Natural killer cell (primary cell): ENCODE results near the gene LSM14A. TPM values are rescaled to one million over a fixed set of nuclear protein-coding genes. Genes with fewer than 3 reads are reported as not detected.

Source experiments
- ATAC-seq, 3 donors: fragments of 150-1000 bp in 2 of 3; fragments of 200-7000 bp in 1 of 3; cut with Tn5 transposase; 1 replicate in 1 of 3; 2 replicates in 2 of 3; pipeline ENCODE4 v1.10.0; 2021; ENCODE audit warnings: mild to moderate bottlenecking in 2 of 3, moderate library complexity in 2 of 3
- DNase-seq, 2 donors: peaks; one replicate each; pipeline versions ENCODE4 v3.0.0 to v3.0.0-alpha.2; 2013 to 2021; ENCODE audit warnings: mixed read lengths in 1 of 2
- H3K27ac ChIP-seq: one replicate; pipeline ENCODE4 v1.5.1; 2013; ENCODE audit warnings: mild to moderate bottlenecking, low read length
- H3K27me3 ChIP-seq: one replicate; pipeline ENCODE4 v1.6.1; 2013; ENCODE audit warnings: low read length; ENCODE audit not compliant: control insufficient read depth, insufficient read depth
- H3K36me3 ChIP-seq: one replicate; pipeline ENCODE4 v1.6.1; 2013; ENCODE audit warnings: low read length; ENCODE audit not compliant: control insufficient read depth, insufficient read depth
- H3K4me1 ChIP-seq: one replicate; pipeline ENCODE4 v1.6.1; 2013; ENCODE audit warnings: low read length; ENCODE audit not compliant: control insufficient read depth, insufficient read depth
- H3K4me3 ChIP-seq: one replicate; pipeline ENCODE4 v1.5.1; 2013; ENCODE audit warnings: low read length
- H3K9me3 ChIP-seq: one replicate; pipeline ENCODE4 v1.6.1; 2013; ENCODE audit warnings: low read length; ENCODE audit not compliant: control insufficient read depth, insufficient read depth
- H3K27ac Mint-ChIP-seq, 2 donors: one replicate each; pipeline ENCODE4 v1.8.0; 2022; ENCODE audit warnings: mild to moderate bottlenecking in 2 of 2, mixed read lengths in 2 of 2, moderate library complexity in 1 of 2
- H3K27me3 Mint-ChIP-seq, 2 donors: one replicate each; pipeline ENCODE4 v1.8.0; 2022; ENCODE audit warnings: low read depth in 2 of 2, mixed read lengths in 2 of 2
- H3K36me3 Mint-ChIP-seq: one replicate; pipeline ENCODE4 v1.8.0; 2022; ENCODE audit warnings: mixed read lengths
- H3K4me1 Mint-ChIP-seq, 2 donors: one replicate each; pipeline ENCODE4 v1.8.0; 2022; ENCODE audit warnings: mixed read lengths in 2 of 2
- H3K4me3 Mint-ChIP-seq: one replicate; pipeline ENCODE4 v1.8.0; 2022; ENCODE audit warnings: mild to moderate bottlenecking, moderate library complexity, mixed read lengths
- H3K9me3 Mint-ChIP-seq, 2 donors: one replicate each; pipeline ENCODE4 v1.8.0; 2022; ENCODE audit warnings: mixed read lengths in 2 of 2
- CTCF ChIP-seq: fragments of 200-600 bp; IDR thresholded peaks from one replicate; pipeline ENCODE4 v1.8.0; 2022; ENCODE audit warnings: antibody characterized with exemption
- WGBS: methylation state at CpG from one replicate; pipeline ENCODE4 v1.1.7; 2013; ENCODE audit warnings: missing lambda C conversion rate; ENCODE audit not compliant: insufficient coverage; 5-methylcytosine and 5-hydroxymethylcytosine counted together
- intact Hi-C: fragments of 100-400 bp; cut with micrococcal nuclease; formaldehyde crosslinking; loops from one replicate; pipeline ENCODE4 v1.14.2; 2022
- total RNA-seq, 4 donors: library from RNA; stranded (reverse); fragments of 120-200 nt in 1 of 4; gene quantifications; one replicate each; pipeline versions ENCODE4 v1.2.3 to v1.2.4, GENCODE V29; 2013 to 2022

The LSM14A gene
- total RNA-seq, 3 donors from 2014 or later (not counting 1 experiment from before 2014, with no cell fraction given) = 201 to 246 (median 202) TPM

GRCh38 chr19:34176581-34176980 is 4.3 kb downstream of the LSM14A start:
- H3K9me3 Mint-ChIP-seq = no peaks in the 10 kb centered on the region
- no peak for TF ChIP-seq CTCF
- WGBS = 71% methylated on average over 1 of the region's 3 CpGs
- H3K4me1 ChIP-seq = peaks cover 46% of the 10 kb centered on the region
- DNase-seq (no peak), ATAC-seq (no peak)
- no peak overlapping the region for H3K27ac ChIP-seq
- peaks cover 57 to 72% of the 10 kb centered on the region in 2 donors for H3K4me1 Mint-ChIP-seq
- no peaks in the 10 kb centered on the region for H3K36me3 Mint-ChIP-seq
- peaks cover 11% of the 10 kb centered on the region for H3K36me3 ChIP-seq
- H3K27me3 Mint-ChIP-seq = no peaks in the 10 kb centered on the region
- H3K27ac Mint-ChIP-seq = peak overlapping the region; percentile 70 to 86
- no peaks in the 10 kb centered on the region for H3K27me3 ChIP-seq
- intact Hi-C loops = no loop called here
- no peak overlapping the region for H3K4me3 ChIP-seq
- peak overlapping the region; percentile 68 for H3K4me3 Mint-ChIP-seq
- H3K9me3 ChIP-seq = no peaks in the 10 kb centered on the region

GRCh38 chr19:34178274-34178610 is 5.9 kb downstream of the LSM14A start:
- intact Hi-C loops = no loop called here

GRCh38 chr19:34179066-34179465 is 6.8 kb downstream of the LSM14A start:
- peak overlapping the region; percentile 65 to 98 for H3K27ac Mint-ChIP-seq
- H3K27ac ChIP-seq = no peak overlapping the region
- no peaks in the 10 kb centered on the region for H3K27me3 Mint-ChIP-seq
- no peaks in the 10 kb centered on the region for H3K27me3 ChIP-seq
- peaks cover 58 to 72% of the 10 kb centered on the region in 2 donors for H3K4me1 Mint-ChIP-seq
- WGBS = no CpG with 5 or more reads among the region's 2 CpGs
- H3K36me3 ChIP-seq = peaks cover 11% of the 10 kb centered on the region
- no peak overlapping the region for H3K4me3 ChIP-seq
- peaks cover 34% of the 10 kb centered on the region for H3K4me1 ChIP-seq
- TF ChIP-seq CTCF = no peak
- H3K36me3 Mint-ChIP-seq = no peaks in the 10 kb centered on the region
- ATAC-seq = no peak
- no peaks in the 10 kb centered on the region for H3K9me3 ChIP-seq
- intact Hi-C loops = no loop called here
- H3K4me3 Mint-ChIP-seq = peak overlapping the region; percentile 41
- DNase-seq = no peak
- no peaks in the 10 kb centered on the region for H3K9me3 Mint-ChIP-seq

More at GRCh38 chr19:34178274-34178610, 5.9 kb downstream of the LSM14A start:
- no peak for TF ChIP-seq CTCF
- Mint-ChIP-seq H3K4me3 (peak overlapping the region; percentile 53), H3K4me1 (peaks cover 66 to 79% of the 10 kb centered on the region in 2 donors), H3K27ac (peak overlapping the region; percentile 65 to 98), H3K36me3 (no peaks in the 10 kb centered on the region), H3K9me3 (no peaks in the 10 kb centered on the region), H3K27me3 (no peaks in the 10 kb centered on the region)
- ATAC-seq = no peak
- no peaks in the 10 kb centered on the region for H3K27me3 ChIP-seq
- H3K36me3 ChIP-seq = peaks cover 11% of the 10 kb centered on the region
- peaks cover 38% of the 10 kb centered on the region for H3K4me1 ChIP-seq
- H3K4me3 ChIP-seq = no peak overlapping the region
- H3K9me3 ChIP-seq = no peaks in the 10 kb centered on the region
- H3K27ac ChIP-seq = no peak overlapping the region
- DNase-seq = peak in 1 of 2 donors; percentile 55
- WGBS = 54% methylated on average over 2 of the region's 2 CpGs

GRCh38 chr19:34180273-34180672 is 8.0 kb downstream of the LSM14A start:
- Mint-ChIP-seq H3K4me3 (no peak overlapping the region), H3K27ac (peak overlapping the region; percentile 89 to 98), H3K36me3 (no peaks in the 10 kb centered on the region), H3K9me3 (no peaks in the 10 kb centered on the region), H3K27me3 (no peaks in the 10 kb centered on the region), H3K4me1 (peaks cover 62 to 72% of the 10 kb centered on the region in 2 donors)
- TF ChIP-seq CTCF = no peak
- H3K27ac ChIP-seq = no peak overlapping the region
- ATAC-seq (no peak), DNase-seq (no peak)
- H3K4me3 ChIP-seq = no peak overlapping the region
- H3K27me3 ChIP-seq = no peaks in the 10 kb centered on the region
- WGBS = 96% methylated on average over 2 of the region's 2 CpGs
- peaks cover 11% of the 10 kb centered on the region for H3K36me3 ChIP-seq
- no peaks in the 10 kb centered on the region for H3K9me3 ChIP-seq
- intact Hi-C loops = no loop called here
- peaks cover 34% of the 10 kb centered on the region for H3K4me1 ChIP-seq
